Activated CD4-positive, alpha-beta memory T cell treated with anti-CD3 and anti-CD28 coated beads for 36 hours (primary cell): ENCODE measurements around the gene SERPINA6. TPM values are rescaled to one million over a fixed set of nuclear protein-coding genes. Genes with fewer than 3 reads are reported as not detected.
"Not testable (repeated sequence)": the region's sequence is repeated elsewhere in the genome, so short reads cannot be mapped to it uniquely, and the experiment has no call there.

ENCODE experiments used
- CTCF ChIA-PET: fragments of 350-600 bp; sonication (Branson Sonifier 250); formaldehyde crosslinking; loops from one replicate; lab custom pipeline; 2021; ENCODE audit warnings: antibody characterized with exemption, inconsistent platforms; lab: Charles Lee
- POLR2A ChIA-PET: fragments of 350-600 bp; sonication (Branson Sonifier 250); formaldehyde crosslinking; loops from one replicate; lab custom pipeline; 2021; ENCODE audit warnings: antibody characterized with exemption; lab: Charles Lee
- DNase-seq: peaks from one replicate; pipeline ENCODE4 v3.0.0-alpha.2; 2020
- H3K27ac Mint-ChIP-seq: one replicate; pipeline ENCODE4 v1.8.0; 2021; ENCODE audit warnings: mixed read lengths
- H3K27me3 Mint-ChIP-seq: one replicate; pipeline ENCODE4 v1.8.0; 2021; ENCODE audit warnings: mixed read lengths
- H3K36me3 Mint-ChIP-seq: one replicate; pipeline ENCODE4 v1.8.0; 2021; ENCODE audit warnings: mixed read lengths
- H3K4me1 Mint-ChIP-seq: one replicate; pipeline ENCODE4 v1.8.0; 2021; ENCODE audit warnings: low read depth, mixed read lengths
- H3K4me3 Mint-ChIP-seq: one replicate; pipeline ENCODE4 v1.8.0; 2021; ENCODE audit warnings: mild to moderate bottlenecking, mixed read lengths
- H3K9me3 Mint-ChIP-seq: one replicate; pipeline ENCODE4 v1.8.0; 2021; ENCODE audit warnings: mixed read lengths
- intact Hi-C: fragments of 100-400 bp; cut with micrococcal nuclease; formaldehyde crosslinking; loops from one replicate; pipeline ENCODE4 v1.15.1; 2023
- total RNA-seq, 2 experiments: library from RNA; stranded (reverse); gene quantifications; one replicate each; pipeline ENCODE4 v1.2.3, GENCODE V29; 2021

SERPINA6 gene
- total RNA-seq, 2 experiments from 2014 or later, result not detected

DNA sequence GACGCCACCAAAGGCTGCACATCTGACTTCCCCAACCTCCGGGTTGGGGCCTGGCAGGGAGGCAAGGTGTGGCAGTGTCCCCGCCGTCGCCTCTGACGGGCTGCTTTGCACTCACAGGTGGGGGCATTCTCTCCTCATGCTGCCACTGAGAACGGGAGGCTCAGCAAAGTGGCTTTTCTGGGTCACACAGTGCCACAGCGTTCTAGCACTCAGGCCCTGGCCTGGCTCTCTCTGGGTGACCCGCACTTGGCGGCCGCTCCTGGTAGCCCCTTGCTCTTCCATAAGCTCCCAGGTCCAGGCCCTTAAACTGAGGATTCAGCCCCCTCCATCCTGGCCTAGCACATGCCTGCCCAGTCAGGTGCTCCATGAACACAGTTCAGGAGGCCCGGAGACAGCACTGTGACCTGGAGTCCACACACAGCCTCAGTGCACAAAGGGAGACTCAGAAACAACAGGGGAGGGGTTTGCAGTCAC, 40.1 kb upstream of the SERPINA6 start:
- Mint-ChIP-seq H3K36me3 (no peaks in the 10 kb centered on the region), H3K9me3 (no peaks in the 10 kb centered on the region), H3K27me3 (peaks cover 12% of the 10 kb centered on the region), H3K4me3 (no peak overlapping the region), H3K4me1 (no peaks in the 10 kb centered on the region), H3K27ac (no peak overlapping the region)
- intact Hi-C loops, result no loop called here
- CTCF ChIA-PET, result no interaction called here
- POLR2A ChIA-PET, result no interaction called here
- no peak for DNase-seq

DNA sequence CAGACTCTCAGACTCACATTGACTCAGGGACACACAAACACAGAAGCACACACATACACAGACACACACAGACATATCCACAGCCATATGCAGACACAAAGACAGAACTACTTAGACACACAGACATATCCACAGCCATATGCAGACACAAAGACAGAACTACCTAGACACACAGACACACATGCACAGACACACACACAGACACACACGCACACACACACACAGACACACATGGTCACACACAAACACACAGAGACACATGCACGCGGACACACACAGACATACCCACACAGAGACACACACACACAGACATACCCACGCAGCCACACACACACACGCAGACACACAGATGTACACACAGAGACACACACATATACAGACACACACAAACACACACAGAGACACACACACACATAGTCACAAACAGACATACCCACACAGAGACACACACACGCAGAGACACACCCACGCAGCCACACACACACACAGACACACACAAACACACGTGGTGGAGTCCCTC, 39.5 kb upstream of the SERPINA6 start:
- POLR2A ChIA-PET, result no interaction called here
- H3K36me3 Mint-ChIP-seq, result no peaks in the 10 kb centered on the region
- no peak overlapping the region for H3K4me3 Mint-ChIP-seq

GRCh38 chr14:94361682-94362081, 38.5 kb upstream of the SERPINA6 start:
- Mint-ChIP-seq H3K36me3 (no peaks in the 10 kb centered on the region), H3K27me3 (peaks cover 12% of the 10 kb centered on the region), H3K4me1 (peaks cover under 1% of the 10 kb centered on the region), H3K4me3 (no peak overlapping the region), H3K9me3 (no peaks in the 10 kb centered on the region), H3K27ac (no peak overlapping the region)
- intact Hi-C loops, result no loop called here
- no peak for DNase-seq
- ChIA-PET CTCF (no interaction called here), POLR2A (no interaction called here)

More for the DNA sequence above, 39.5 kb upstream of the SERPINA6 start:
- H3K9me3 Mint-ChIP-seq, result no peaks in the 10 kb centered on the region
- CTCF ChIA-PET, result no interaction called here
- DNase-seq, result no peak
- intact Hi-C loops, result no loop called here
- H3K27ac Mint-ChIP-seq, result no peak overlapping the region
- peaks cover 12% of the 10 kb centered on the region for H3K27me3 Mint-ChIP-seq
- no peaks in the 10 kb centered on the region for H3K4me1 Mint-ChIP-seq

GRCh38 chr14:94360945-94361565, 37.9 kb upstream of the SERPINA6 start:
- no peak overlapping the region for H3K4me3 Mint-ChIP-seq
- H3K36me3 Mint-ChIP-seq, result no peaks in the 10 kb centered on the region
- CTCF ChIA-PET, result no interaction called here
- peaks cover 16% of the 10 kb centered on the region for H3K27me3 Mint-ChIP-seq
- no peak for DNase-seq
- H3K9me3 Mint-ChIP-seq, result no peaks in the 10 kb centered on the region
- POLR2A ChIA-PET, result no interaction called here
- peaks cover 4% of the 10 kb centered on the region for H3K4me1 Mint-ChIP-seq
- intact Hi-C loops, result no loop called here
- H3K27ac Mint-ChIP-seq, result no peak overlapping the region

DNA sequence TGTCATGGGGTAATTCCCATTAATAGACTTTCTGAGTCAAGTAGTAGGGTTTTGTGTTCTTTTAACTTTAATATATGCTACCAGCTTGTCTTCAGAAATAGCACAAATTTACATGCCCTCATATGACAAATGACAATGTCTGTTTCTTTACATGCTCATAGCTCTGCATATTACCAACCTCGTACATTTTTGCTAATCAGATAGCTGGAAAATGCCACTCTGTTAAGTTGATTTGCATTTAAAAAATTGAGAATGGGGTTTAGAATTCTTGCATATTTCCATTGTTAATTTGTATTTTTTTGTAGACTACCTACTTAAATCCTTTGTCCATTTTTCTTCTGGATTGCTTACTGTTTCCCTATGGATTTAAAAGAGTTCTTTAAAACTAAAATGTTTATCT, 34.0 kb upstream of the SERPINA6 start:
- Mint-ChIP-seq H3K27ac (no peak overlapping the region), H3K9me3 (peaks cover 17% of the 10 kb centered on the region), H3K4me1 (peaks cover 23% of the 10 kb centered on the region), H3K36me3 (peaks cover 8% of the 10 kb centered on the region), H3K4me3 (no peak overlapping the region), H3K27me3 (peaks cover 9% of the 10 kb centered on the region)
- ChIA-PET POLR2A (no interaction called here), CTCF (no interaction called here)
- no peak for DNase-seq
- intact Hi-C loops, result no loop called here

DNA sequence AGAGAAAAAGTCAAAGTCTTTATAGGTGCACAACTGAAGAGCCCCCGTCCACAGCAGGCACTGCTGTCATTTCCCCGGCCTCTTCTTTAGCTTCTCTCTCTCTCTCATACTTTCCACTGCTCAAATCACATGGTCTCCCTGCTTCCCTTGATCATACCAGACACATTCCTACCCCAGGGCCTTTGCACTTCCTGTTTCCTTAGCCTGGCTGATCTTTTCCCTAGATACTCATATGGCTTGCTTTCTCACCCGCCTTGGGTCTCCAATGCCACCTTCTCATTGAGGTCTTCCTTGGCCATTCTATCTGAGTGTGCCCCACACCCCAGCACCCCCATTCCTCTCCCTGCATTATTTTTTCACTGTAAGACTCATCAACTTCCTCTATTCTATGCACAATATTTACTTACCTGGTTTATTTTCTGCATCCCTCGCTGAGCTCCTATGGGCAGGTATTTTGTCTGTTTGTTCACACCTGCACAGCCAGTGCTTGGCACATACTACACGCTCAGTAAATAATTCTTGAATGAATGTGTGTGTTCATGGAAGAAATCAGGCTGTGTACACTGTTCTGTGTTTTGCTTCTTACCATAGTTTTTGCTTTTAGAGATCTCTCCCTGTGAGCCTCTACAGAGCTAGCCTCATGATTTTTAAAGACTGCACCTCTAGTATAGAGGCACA, 33.4 kb upstream of the SERPINA6 start:
- POLR2A ChIA-PET, result interaction anchor here (0.5 kb wide), 1 partner anchor 10 kb away, joined by 3 read pairs; no protein-coding TSS in a partner anchor
- Mint-ChIP-seq H3K9me3 (peaks cover 23% of the 10 kb centered on the region), H3K4me3 (no peak overlapping the region), H3K27ac (no peak overlapping the region), H3K4me1 (peaks cover 26% of the 10 kb centered on the region), H3K27me3 (peaks cover 9% of the 10 kb centered on the region), H3K36me3 (peaks cover 11% of the 10 kb centered on the region)
- intact Hi-C loops, result no loop called here
- no peak for DNase-seq
- CTCF ChIA-PET, result no interaction called here

DNA sequence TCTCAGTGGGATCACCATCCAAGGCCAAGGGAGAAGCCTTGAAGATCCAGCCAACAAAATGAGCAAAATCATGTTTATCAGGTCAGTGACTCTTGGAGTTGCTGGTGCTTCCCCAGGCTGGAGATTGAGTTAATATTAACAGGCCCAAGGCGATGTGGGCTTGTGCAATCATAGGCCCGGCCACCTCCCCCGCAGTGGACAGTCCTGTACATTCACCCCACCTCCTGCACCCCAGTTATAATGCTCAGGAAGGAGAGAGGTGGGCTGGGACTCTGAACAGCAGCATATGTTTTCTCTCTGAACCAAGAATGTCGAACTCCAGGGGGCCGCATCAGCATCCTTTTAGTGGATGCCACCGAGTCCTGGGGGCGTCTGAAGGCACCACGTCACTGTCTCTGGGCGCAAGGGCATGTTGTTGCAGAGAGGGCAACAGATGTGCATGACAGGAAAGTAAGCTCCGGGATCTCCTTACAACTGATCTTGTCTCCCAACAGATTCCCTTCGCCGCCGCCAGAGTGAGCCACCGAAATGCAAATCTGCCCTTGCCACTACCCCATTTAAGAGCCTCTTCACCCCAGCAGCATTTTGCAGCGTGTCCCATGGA, 32.2 kb upstream of the SERPINA6 start:
- no peak overlapping the region for H3K4me3 Mint-ChIP-seq
- peak; percentile 51 for DNase-seq
- peaks cover 33% of the 10 kb centered on the region for H3K4me1 Mint-ChIP-seq
- POLR2A ChIA-PET, result interaction anchor here (1.6 kb wide), 1 partner anchor 9 kb away, joined by 4 read pairs; no protein-coding TSS in a partner anchor
- intact Hi-C loops, result loop anchor here (1.0 to 2.0 kb wide), 4 partner anchors 13 to 131 kb away; no protein-coding TSS in a partner anchor
- CTCF ChIA-PET, result no interaction called here
- H3K9me3 Mint-ChIP-seq, result peaks cover 23% of the 10 kb centered on the region
- peaks cover 9% of the 10 kb centered on the region for H3K27me3 Mint-ChIP-seq
- peaks cover 11% of the 10 kb centered on the region for H3K36me3 Mint-ChIP-seq
- no peak overlapping the region for H3K27ac Mint-ChIP-seq

- H3K36me3 Mint-ChIP-seq, result peaks cover 11% of the 10 kb centered on the region
- H3K4me3 Mint-ChIP-seq, result no peak overlapping the region
- H3K27me3 Mint-ChIP-seq, result peaks cover 6% of the 10 kb centered on the region
- intact Hi-C loops, result loop anchor here (1.0 to 2.0 kb wide), 5 partner anchors 8 to 132 kb away; no protein-coding TSS in a partner anchor
- CTCF ChIA-PET, result no interaction called here
- peaks cover 23% of the 10 kb centered on the region for H3K9me3 Mint-ChIP-seq
- DNase-seq, result no peak
- POLR2A ChIA-PET, result interaction anchor here (1.6 kb wide), 1 partner anchor 8 kb away, joined by 4 read pairs; no protein-coding TSS in a partner anchor
- H3K27ac Mint-ChIP-seq, result peak overlapping the region; percentile 18
- H3K4me1 Mint-ChIP-seq, result peaks cover 33% of the 10 kb centered on the region
Measured at GRCh38 chr14:94354638-94355185, 31.6 kb upstream of the SERPINA6 start.

- peaks cover 33% of the 10 kb centered on the region for H3K4me1 Mint-ChIP-seq
- DNase-seq, H3K4me3 Mint-ChIP-seq, CTCF ChIA-PET, H3K27me3 Mint-ChIP-seq: not testable (repeated sequence)
- H3K27ac Mint-ChIP-seq, result peak overlapping the region; percentile 18
- H3K36me3 Mint-ChIP-seq, result peaks cover 11% of the 10 kb centered on the region
- intact Hi-C loops, result loop anchor here (1.0 to 2.0 kb wide), 3 partner anchors 8 to 59 kb away; no protein-coding TSS in a partner anchor
- H3K9me3 Mint-ChIP-seq, result peaks cover 23% of the 10 kb centered on the region
- POLR2A ChIA-PET, result interaction anchor here (1.6 kb wide), 1 partner anchor 8 kb away, joined by 4 read pairs; no protein-coding TSS in a partner anchor
Measured at GRCh38 chr14:94354190-94354589, 31.1 kb upstream of the SERPINA6 start.

GRCh38 chr14:94349276-94349675, 26.1 kb upstream of the SERPINA6 start:
- no peak overlapping the region for H3K27ac Mint-ChIP-seq
- POLR2A ChIA-PET, result no interaction called here

GRCh38 chr14:94348836-94349235, 25.7 kb upstream of the SERPINA6 start:
- intact Hi-C loops, result loop anchor here (5.0 to 10.0 kb wide), 3 partner anchors 377 to 1176 kb away; no protein-coding TSS in a partner anchor
- Mint-ChIP-seq H3K27me3 (no peaks in the 10 kb centered on the region), H3K4me1 (peaks cover 50% of the 10 kb centered on the region), H3K4me3 (no peak overlapping the region), H3K36me3 (peaks cover 5% of the 10 kb centered on the region), H3K27ac (no peak overlapping the region), H3K9me3 (peaks cover 25% of the 10 kb centered on the region)
- CTCF ChIA-PET, result interaction anchor here (1.0 kb wide), 1 partner anchor 137 kb away, joined by 3 read pairs; no protein-coding TSS in a partner anchor
- no peak for DNase-seq
- POLR2A ChIA-PET, result no interaction called here

More at GRCh38 chr14:94349276-94349675, 26.1 kb upstream of the SERPINA6 start:
- CTCF ChIA-PET, result interaction anchor here (1.0 kb wide), 1 partner anchor 137 kb away, joined by 3 read pairs; no protein-coding TSS in a partner anchor
- no peaks in the 10 kb centered on the region for H3K27me3 Mint-ChIP-seq
- H3K9me3 Mint-ChIP-seq, result peaks cover 25% of the 10 kb centered on the region
- intact Hi-C loops, result loop anchor here (5.0 to 10.0 kb wide), 3 partner anchors 377 to 1176 kb away; no protein-coding TSS in a partner anchor
- H3K4me3 Mint-ChIP-seq, result no peak overlapping the region
- H3K36me3 Mint-ChIP-seq, result peaks cover 9% of the 10 kb centered on the region
- DNase-seq, result no peak
- H3K4me1 Mint-ChIP-seq, result peaks cover 50% of the 10 kb centered on the region
